Activated T-helper 1 cell treated with anti-CD3 and anti-CD28 coated beads, Interleukin-12 subunit alpha, Interleukin-12 subunit beta, Interleukin-2, Interleukin-4 antibody, amounts not matched to agents 30 ng/mL and 10 ng/mL and 1 ng/mL, durations not matched to agents 14 hours and 24 hours and 36 hours (primary cell): ENCODE measurements around the gene ATG9A. TPM values are rescaled to one million over a fixed set of nuclear protein-coding genes. Genes with fewer than 3 reads are reported as not detected.

ENCODE experiments used
- DNase-seq: peaks from one replicate; pipeline ENCODE4 v3.0.0; 2021; ENCODE audit warnings: low spot score
- H3K27ac Mint-ChIP-seq: one replicate; pipeline ENCODE4 v1.8.0; 2021; ENCODE audit warnings: mild to moderate bottlenecking, mixed read lengths
- H3K27me3 Mint-ChIP-seq: one replicate; pipeline ENCODE4 v1.8.0; 2022; ENCODE audit warnings: mild to moderate bottlenecking, moderate library complexity, mixed read lengths; ENCODE audit not compliant: insufficient read depth
- H3K36me3 Mint-ChIP-seq: one replicate; pipeline ENCODE4 v1.8.0; 2021; ENCODE audit warnings: low read depth, mixed read lengths
- H3K4me1 Mint-ChIP-seq: one replicate; pipeline ENCODE4 v1.8.0; 2021; ENCODE audit warnings: low read depth, mixed read lengths
- H3K4me3 Mint-ChIP-seq: one replicate; pipeline ENCODE4 v1.8.0; 2021; ENCODE audit warnings: mild to moderate bottlenecking, moderate library complexity, mixed read lengths
- H3K9me3 Mint-ChIP-seq: one replicate; pipeline ENCODE4 v1.8.0; 2021; ENCODE audit warnings: mixed read lengths
- intact Hi-C: fragments of 100-400 bp; cut with micrococcal nuclease; formaldehyde crosslinking; loops from one replicate; pipeline ENCODE4 v1.15.1; 2024
- total RNA-seq: library from RNA; stranded (reverse); gene quantifications from 2 replicates; pipeline ENCODE4 v1.2.3, GENCODE V29; 2022

The ATG9A gene
- total RNA-seq, 1 donor from 2014 or later, result 55.3 TPM

DNA sequence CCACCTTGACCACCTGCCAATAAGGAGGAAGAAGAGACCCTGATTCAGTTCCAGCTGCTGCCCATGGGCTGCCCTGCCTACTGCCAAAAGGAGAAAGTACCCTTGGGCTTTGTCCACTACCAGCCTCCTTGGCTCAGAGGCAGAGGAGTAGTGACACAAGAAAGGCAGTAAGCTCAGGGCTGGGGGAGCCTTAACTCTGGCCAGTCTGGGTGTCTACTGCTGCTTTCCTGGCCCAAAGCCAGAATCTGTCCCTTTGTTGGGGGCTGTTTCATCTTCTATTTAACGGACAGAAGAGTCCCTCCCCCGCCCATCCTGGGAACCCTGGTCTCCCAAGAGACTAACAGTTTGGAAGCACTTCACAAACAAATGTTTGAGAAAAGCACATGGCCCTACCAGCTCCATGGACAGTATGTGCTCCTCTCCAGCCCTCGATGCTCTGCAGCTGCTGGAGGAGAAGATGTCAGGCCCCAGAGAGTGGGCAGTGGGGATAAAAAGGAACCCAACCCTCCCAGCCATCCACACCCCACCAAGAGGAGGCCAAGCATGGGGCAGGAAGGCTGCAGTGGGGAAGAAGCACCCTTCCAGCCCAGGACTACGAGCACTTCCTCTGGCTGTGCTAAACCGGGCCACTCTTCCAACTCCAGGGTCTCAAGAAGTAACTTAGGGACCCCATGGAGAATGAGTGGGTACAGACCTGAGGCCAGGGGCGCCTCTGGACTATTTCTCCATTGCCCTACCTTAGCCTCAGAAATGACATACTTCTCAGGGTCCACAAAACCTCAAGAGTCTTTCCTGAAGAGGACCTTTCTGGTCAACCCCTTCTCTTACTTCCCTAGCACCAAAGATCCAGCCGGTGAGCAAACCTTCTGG, 1.2 kb downstream of the ATG9A start:
- no peak for DNase-seq
- Mint-ChIP-seq H3K27ac (peak overlapping the region; percentile 68), H3K36me3 (peaks cover 42% of the 10 kb centered on the region), H3K27me3 (no peaks in the 10 kb centered on the region), H3K9me3 (no peaks in the 10 kb centered on the region), H3K4me1 (peaks cover 37% of the 10 kb centered on the region), H3K4me3 (peak overlapping the region; percentile 89)
- intact Hi-C loops, result loop anchor here (2.0 kb wide), 1 partner anchor 569 kb away; the partner anchor contains the start of genes BCS1L and ZNF142

DNA sequence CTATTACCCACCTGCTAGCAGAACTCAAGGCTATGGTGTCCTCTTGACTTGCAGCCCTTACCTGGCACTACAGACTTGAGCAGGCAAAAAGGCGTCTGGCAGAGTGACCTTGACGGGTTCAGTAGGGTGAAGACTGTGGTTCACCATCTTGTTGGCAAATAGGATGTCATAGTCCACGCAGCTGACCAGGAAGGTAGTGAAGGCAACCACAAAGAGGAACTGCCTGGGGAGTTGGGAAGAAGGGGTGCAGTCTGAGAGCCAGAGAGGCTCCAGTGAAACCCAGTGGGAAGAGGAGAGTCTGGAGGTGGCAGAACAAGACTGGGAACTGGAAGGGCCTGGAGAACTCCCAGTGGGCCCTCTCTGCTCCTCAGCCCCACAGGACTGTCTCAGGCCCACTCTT, 4.1 kb downstream of the ATG9A start:
- peaks cover 46% of the 10 kb centered on the region for H3K36me3 Mint-ChIP-seq
- DNase-seq, result no peak
- no peak overlapping the region for H3K27ac Mint-ChIP-seq
- no peak overlapping the region for H3K4me3 Mint-ChIP-seq
- H3K27me3 Mint-ChIP-seq, result no peaks in the 10 kb centered on the region
- intact Hi-C loops, result no loop called here
- no peaks in the 10 kb centered on the region for H3K9me3 Mint-ChIP-seq
- peaks cover 18% of the 10 kb centered on the region for H3K4me1 Mint-ChIP-seq

DNA sequence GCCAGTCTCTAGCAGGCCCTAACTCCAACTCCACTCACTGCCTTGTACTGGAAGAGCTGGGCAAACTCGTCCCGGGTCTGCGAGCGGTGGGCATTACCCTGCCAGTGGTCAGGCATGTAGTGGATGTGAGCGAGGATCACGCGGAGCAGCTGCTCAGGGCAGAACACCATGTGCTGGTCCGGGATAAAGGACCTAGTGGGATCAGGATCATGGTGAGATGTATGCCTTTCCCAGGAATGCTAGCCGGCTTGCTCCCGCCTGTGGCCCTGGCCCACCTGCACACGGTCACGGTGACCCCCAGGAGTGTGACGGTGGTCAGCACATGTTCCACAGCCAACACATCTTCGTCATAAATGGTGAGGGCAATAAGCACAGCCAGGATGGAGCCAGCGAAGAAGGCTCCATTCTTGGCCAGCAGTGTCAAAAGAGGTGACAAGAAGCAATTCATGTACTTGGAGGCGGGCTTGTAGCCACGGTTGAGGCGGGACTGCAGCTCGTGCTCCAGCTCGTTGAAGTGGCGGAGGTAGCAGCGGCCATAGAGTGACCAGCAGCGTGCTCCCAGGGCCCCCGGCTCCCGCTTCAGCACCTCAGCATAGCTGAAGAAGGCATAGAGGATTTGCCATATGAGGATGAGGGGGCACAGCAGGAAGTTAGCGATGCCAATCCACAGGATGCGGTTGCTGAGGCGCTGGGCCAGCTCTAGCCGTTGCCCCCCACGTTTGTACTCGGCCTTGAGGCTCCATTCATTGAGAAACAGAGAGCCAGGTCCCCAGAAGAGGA, 5.4 kb downstream of the ATG9A start:
- Mint-ChIP-seq H3K4me3 (no peak overlapping the region), H3K36me3 (peaks cover 50% of the 10 kb centered on the region), H3K27ac (no peak overlapping the region), H3K4me1 (peaks cover 25% of the 10 kb centered on the region), H3K27me3 (no peaks in the 10 kb centered on the region), H3K9me3 (no peaks in the 10 kb centered on the region)
- intact Hi-C loops, result no loop called here
- DNase-seq, result no peak

DNA sequence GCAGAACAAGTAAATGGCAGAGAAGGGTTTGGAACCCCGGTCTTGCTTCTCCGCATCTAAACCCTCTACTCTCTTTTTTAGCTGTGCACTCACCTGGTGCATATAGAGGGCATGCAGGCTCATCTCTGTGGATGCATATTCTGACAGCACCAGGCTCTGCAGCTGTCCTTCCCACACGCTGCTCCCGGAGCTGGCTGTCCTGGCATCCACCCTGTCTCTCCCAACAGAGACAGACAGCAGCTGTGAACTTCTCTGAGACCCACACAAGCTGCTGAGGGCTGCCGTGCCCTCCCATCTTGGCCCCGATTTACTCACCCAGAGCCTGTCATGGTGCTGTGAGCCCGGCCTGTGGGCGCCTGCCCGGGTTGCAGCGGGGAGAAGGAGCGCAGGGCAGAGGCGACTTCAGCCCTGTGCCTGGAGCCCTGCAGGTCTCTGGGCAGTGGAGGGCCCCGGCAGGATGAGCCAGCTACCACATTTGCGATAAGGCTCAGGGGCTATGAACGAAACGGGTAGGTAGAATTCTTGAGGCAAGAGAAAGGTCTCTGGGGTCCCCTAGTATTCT, 7.4 kb downstream of the ATG9A start:
- Mint-ChIP-seq H3K36me3 (peaks cover 47% of the 10 kb centered on the region), H3K27ac (no peak overlapping the region), H3K4me1 (peaks cover 20% of the 10 kb centered on the region), H3K27me3 (no peaks in the 10 kb centered on the region), H3K9me3 (no peaks in the 10 kb centered on the region), H3K4me3 (no peak overlapping the region)
- DNase-seq, result no peak
- intact Hi-C loops, result no loop called here

DNA sequence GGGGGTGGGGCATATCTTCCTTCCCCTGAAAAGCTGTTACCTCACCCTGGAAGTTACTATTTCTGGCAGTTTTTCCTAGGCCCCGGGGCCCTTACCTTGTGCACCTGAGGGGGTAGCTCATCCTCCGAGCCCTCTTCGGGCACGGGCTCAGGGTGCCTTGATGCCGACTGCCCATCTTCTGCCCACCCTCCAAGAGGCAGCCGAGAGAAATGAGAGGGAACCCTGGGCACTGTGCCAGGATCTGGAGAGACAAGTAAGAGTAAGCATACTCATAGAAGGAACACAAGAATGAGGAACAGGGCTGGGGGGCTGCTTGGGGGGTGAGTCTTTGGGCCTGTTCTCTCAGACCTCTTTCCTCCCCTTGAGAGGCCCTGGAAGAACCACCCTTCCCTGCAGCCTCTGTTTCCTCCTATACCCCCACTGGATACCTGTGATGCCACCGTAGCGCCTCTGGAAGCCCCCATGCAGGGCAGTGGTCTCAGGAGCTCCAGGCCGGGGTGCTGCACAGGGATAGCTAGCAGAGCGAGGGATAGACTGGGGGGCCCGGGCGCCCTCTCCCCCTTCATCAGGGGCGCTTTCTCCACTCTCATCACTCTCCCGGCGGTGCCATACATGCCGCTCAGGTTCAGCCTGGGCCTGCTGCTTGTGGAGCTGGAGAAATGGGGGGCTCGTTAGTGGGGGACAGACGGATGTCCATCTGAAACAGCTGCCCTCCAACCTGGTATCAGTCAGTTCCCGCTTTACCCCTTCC, 8.6 kb downstream of the ATG9A start:
- Mint-ChIP-seq H3K9me3 (no peaks in the 10 kb centered on the region), H3K36me3 (peaks cover 43% of the 10 kb centered on the region)

DNA sequence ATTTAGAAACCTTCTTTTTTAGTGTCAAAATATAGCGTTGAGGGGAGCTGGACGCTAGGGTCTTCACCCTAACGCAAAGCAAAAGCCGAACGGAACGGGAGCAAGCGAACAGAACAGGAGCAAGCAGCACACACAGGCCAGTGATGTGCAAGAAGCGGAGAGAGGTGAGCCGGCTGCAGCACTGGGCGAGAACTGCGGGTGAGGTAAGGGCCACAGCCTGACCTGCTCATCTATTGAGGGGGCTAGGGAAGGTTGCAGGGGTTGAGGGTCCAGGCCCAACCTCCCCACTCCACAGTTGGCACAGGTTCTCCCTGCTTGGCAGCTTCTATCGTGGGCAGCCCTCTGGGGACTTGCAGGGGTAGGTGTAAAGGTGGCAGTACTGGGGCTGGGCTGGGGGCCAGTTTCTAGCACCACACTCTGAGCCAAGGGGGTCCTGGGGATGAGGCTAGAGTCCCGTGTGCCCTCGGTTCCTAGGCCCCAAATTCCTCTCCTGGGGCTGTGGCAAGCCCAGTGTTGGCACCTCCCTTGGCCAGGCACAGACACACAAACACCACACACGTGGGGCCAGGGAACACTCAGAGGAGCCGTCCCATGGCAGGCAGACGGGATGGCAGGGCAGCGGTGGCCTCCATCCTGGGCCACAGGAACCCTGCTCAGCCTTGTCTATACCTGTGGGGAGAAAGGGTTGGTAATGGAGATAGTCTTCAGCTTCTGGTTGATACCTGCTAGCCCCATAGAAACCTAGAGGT, 9.5 kb downstream of the ATG9A start:
- H3K36me3 Mint-ChIP-seq, result peaks cover 40% of the 10 kb centered on the region
- H3K27me3 Mint-ChIP-seq, result no peaks in the 10 kb centered on the region
- H3K27ac Mint-ChIP-seq, result peak overlapping the region; percentile 26
- peaks cover 23% of the 10 kb centered on the region for H3K4me1 Mint-ChIP-seq
- intact Hi-C loops, result loop anchor here (1.0 to 2.0 kb wide), 6 partner anchors 14 to 79 kb away; partner anchors contain the start of genes DNAJB2, GLB1L, NHEJ1 and STK16
- no peaks in the 10 kb centered on the region for H3K9me3 Mint-ChIP-seq
- DNase-seq, result no peak
- no peak overlapping the region for H3K4me3 Mint-ChIP-seq

More for the DNA sequence above, 8.6 kb downstream of the ATG9A start:
- DNase-seq, result no peak
- intact Hi-C loops, result no loop called here
- peaks cover 23% of the 10 kb centered on the region for H3K4me1 Mint-ChIP-seq
- H3K27me3 Mint-ChIP-seq, result no peaks in the 10 kb centered on the region
- no peak overlapping the region for H3K4me3 Mint-ChIP-seq
- peak overlapping the region; percentile 29 for H3K27ac Mint-ChIP-seq

DNA sequence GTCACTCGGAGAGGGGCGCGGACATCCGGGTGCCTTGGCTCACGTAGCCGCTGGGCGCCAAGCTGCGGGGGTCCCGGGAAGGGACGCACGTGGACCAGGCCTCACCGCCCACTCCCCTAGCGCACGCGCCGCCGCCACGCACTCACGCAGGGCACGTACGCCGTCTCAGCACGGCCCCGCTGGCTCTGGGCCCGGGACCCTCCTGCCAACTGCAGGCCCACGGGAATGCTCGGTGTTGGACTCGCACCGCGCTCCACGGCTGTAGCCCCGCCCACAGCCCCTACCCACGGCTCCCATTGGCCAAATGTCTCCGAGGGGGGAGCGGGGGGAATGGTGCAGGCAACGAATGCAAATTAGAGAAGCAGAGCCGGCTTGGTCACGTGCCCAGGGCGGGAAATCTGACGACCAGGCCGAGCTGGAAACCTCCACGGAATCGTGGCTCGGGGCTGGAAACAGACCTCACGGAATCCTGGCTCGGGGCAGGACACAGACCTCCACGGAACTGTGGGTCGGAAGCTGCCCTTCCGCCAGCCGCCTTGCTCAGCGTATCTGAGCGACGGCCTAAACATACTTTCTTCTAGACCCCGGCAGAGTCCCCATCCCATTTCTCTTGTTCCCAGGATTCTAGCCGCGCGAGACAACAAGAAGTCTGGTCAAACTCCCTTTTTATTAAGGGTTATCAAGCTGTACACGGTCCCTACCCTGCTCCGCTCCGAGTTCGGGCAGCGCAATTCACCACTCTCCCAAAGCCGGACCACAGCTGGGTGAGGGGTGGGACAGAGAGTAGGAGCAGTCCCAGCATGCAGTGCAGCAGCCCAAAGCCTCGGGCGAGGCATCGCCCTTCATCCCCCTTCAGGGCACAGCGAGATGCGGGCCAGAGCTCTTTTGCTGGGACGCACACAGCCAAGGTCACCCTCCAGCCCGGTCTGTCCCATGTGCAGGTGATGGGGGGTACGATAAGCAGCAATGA, 10.4 kb downstream of the ATG9A start, which contains the start of gene ABCB6:
ABCB6 (minus strand) TSS at position 227 of the 970 bp plus-strand sequence. CDS start 285 bp downstream, outside the sequence.
- H3K4me1 Mint-ChIP-seq, result peaks cover 23% of the 10 kb centered on the region
- no peaks in the 10 kb centered on the region for H3K9me3 Mint-ChIP-seq
- intact Hi-C loops, result loop anchor here (1.0 to 2.0 kb wide), 8 partner anchors 10 to 80 kb away; partner anchors contain the start of genes ANKZF1, ATG9A, DNAJB2 and GLB1L
- peak within 1 kb of the TSS; percentile 87 for H3K4me3 Mint-ChIP-seq
- peak within 1 kb of the TSS; percentile 86 for H3K27ac Mint-ChIP-seq
- no peaks in the 10 kb centered on the region for H3K27me3 Mint-ChIP-seq
- peak; percentile 86 for DNase-seq
- peaks cover 41% of the 10 kb centered on the region for H3K36me3 Mint-ChIP-seq

DNA sequence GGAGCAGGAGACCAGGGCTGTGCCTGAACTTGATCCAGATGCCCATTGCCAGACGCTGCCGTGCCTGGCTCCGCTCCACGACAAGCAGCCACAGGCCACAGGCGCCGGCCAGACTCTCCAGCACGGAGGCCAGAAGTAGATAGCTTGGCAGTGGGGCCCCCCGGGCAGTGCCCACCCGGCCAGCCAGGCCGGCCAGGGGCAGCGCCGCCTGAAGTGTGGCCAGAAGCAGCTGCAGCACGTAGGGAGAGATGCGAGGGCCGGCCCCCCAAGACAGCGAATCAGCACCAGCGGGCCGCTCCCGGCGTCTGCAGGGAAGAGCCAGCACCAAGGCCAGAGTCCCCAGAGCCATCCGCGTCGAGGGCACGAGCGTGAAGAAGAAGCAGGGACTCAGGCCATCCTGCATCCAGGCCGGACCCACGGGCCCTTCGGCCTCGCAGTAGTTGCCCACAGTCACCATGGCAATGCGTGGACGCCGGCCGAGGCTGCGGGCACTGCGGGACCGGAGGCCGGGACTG, 11.2 kb downstream of the ATG9A start:
- peak overlapping the region; percentile 86 for H3K27ac Mint-ChIP-seq
- no peaks in the 10 kb centered on the region for H3K9me3 Mint-ChIP-seq
- DNase-seq, result no peak
- H3K36me3 Mint-ChIP-seq, result peaks cover 39% of the 10 kb centered on the region
- intact Hi-C loops, result loop anchor here (1.0 to 2.0 kb wide), 3 partner anchors 11 to 81 kb away; partner anchors contain the start of genes ANKZF1, ATG9A and RETREG2
- no peaks in the 10 kb centered on the region for H3K27me3 Mint-ChIP-seq
- H3K4me1 Mint-ChIP-seq, result peaks cover 23% of the 10 kb centered on the region
- peak overlapping the region; percentile 87 for H3K4me3 Mint-ChIP-seq

DNA sequence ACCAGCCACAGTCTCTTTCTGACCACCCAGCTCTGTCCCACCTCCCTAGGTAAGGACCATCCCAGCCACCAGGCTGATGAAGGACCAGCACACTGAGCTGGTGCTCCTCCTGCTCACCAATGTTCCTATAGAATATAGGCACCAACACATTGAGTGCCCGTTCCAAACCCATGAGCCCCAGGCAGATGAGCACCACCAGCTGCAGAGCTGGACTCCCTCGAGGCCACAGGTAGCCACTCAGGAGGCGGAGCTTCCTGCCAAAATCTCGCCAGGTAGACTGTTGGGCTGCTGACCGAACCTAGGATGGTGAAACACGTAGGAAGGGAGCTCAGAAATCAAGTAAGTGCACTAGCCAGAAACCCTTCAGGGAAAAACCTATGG, 12.9 kb downstream of the ATG9A start:
- DNase-seq, result no peak
- no peaks in the 10 kb centered on the region for H3K27me3 Mint-ChIP-seq
- intact Hi-C loops, result no loop called here
- no peak overlapping the region for H3K27ac Mint-ChIP-seq
- H3K4me3 Mint-ChIP-seq, result peak overlapping the region; percentile 87
- no peaks in the 10 kb centered on the region for H3K9me3 Mint-ChIP-seq
- peaks cover 28% of the 10 kb centered on the region for H3K4me1 Mint-ChIP-seq
- peaks cover 38% of the 10 kb centered on the region for H3K36me3 Mint-ChIP-seq

DNA sequence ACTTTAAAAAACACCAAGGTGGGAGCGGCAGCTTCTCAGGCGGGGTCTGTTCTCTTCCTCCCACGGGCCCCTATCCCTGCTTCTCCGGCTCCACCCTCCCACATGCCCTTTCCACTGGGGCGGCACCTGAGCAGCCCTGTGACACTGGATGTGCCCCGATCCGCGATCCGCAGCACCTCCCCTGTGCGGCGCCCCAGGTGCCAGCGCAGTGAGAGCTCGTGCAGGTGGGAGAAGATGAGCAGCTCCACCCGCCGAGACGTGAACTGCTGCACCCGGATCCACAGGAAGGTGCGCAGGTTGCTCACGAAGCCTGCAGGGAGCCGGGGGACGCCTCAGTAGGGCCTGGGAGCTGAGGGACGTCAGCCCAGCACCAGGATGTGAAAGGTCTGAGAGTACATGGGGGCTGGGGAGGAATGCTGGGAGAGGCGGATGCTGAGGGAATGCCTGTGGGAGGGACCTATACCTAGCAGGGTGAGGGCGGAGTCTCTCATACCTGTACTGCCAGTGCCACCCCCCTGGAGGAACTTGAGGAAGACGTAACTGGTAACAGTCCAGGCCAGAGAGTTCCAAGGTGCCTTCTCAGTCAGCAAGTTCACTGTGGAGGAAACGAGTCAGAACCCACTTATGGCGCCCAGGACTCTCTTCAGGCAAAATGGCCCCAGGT, 13.4 kb downstream of the ATG9A start:
- intact Hi-C loops, result no loop called here
- H3K9me3 Mint-ChIP-seq, result no peaks in the 10 kb centered on the region
- H3K36me3 Mint-ChIP-seq, result peaks cover 39% of the 10 kb centered on the region
- H3K27me3 Mint-ChIP-seq, result no peaks in the 10 kb centered on the region
- H3K4me1 Mint-ChIP-seq, result peaks cover 28% of the 10 kb centered on the region
- no peak overlapping the region for H3K4me3 Mint-ChIP-seq
- no peak overlapping the region for H3K27ac Mint-ChIP-seq
- DNase-seq, result no peak
